Activated effector memory CD4-positive, alpha-beta T cell treated with Interleukin-2 at 50 U/mL for 16 hours (primary cell): ENCODE data around the gene HAUS7.

Source experiments
- DNase-seq: peaks from one replicate; pipeline ENCODE4 v3.0.0-alpha.2; 2020

The HAUS7 gene

DNA sequence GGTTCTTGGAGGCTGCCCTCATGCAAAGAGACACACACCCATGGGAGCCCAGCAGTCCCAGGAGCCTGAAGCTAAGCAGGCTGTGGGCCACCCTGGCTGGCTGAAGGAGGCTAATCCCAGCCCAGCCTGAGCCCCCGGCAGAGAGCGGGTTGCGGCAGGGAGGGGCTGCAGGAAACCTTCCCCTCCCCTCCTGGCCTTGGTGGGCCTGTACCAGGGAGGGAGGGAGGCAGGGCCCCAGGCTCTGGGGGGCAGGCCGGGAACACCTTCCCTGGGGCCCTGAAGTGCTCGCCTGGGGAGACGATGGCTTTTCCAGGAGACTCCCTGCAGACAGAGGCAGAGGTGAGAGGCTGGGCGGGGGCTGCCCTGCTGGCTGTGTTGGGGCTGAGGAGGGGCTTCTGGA lies 28.1 kb upstream of the HAUS7 start:
- no peak for DNase-seq

- DNase-seq = no peak
Measured at GRCh38 chrX:153496590-153496959, 26.2 kb upstream of the HAUS7 start.

DNA sequence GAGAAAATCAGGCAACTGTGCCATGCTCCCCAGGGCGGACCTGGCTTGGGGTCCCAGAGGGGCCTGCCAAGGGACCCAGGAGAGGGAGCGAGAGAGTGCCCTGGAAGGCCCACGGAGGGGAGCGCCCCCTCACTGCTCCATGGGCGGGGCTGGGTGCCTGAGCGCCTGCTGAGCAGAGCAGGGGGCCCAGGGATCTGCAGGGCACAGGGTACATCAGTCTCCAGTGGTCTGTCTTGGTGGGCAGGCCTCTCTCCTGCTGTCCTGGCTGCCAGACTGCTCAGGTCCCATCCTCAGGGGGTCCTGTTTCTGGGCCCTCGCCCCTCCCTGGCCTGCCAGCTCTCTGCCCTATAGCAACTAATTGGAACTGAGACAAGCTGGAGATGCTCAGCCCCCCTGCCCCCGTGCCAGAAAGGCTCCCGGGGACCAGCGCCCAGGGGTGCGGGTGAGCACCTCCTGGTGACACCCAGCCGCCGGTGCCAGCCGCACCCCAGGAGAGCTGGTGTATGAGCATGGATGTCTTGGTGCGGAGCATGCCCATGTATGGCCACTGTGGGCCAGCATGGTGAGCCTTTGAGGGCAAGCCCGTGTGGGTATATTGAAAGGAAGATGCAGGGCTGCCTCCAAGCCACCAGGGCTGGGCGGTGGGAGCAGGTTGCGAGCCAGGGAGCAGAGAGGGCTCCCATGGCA lies 25.7 kb upstream of the HAUS7 start:
- no peak for DNase-seq

GRCh38 chrX:153495362-153495751 lies 25.0 kb upstream of the HAUS7 start:
- no peak for DNase-seq

DNA sequence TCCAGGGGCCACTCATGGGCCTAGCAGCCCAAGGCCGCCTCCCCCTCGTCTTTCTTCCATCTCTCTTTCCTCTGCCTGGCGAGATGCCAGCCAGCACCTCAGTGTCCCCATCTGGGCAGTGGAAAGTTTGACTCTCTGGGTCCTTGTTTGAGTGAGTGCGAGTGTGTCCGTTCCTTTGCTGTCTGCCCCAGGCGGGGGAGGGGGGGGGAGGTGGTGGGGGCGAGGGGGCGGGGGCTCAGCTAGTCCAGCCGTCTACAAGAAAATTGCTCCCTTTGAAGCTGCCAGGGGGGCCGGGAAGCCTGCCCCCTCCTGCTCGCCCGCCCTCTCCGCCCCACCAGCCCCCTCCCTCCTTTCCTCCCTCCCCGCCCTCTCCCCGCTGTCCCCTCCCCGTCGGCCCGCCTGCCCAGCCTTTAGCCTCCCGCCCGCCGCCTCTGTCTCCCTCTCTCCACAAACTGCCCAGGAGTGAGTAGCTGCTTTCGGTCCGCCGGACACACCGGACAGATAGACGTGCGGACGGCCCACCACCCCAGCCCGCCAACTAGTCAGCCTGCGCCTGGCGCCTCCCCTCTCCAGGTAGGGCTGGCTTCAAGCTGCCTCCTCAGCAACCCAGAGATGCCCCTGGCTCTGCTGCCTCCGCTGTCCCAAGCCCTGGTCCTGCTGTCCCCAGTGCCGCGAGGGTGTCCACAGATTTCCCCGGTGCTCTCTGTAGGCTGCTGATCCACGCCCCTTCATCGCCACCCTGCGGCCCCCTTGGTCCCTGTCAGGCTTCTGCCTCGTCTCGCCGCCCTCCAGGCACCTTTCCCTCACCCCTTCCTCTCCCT lies 24.4 kb upstream of the HAUS7 start, which contains the start of gene BGN:
Gene BGN, plus strand, starts transcription at position 440 of the 821 bp plus-strand sequence. CDS start 9,652 bp downstream, outside the sequence.
- DNase-seq = no peak

GRCh38 chrX:153494061-153494460 lies 23.7 kb upstream of the HAUS7 start:
- DNase-seq = no peak

- no peak for DNase-seq
Measured at GRCh38 chrX:153493085-153493484, 22.7 kb upstream of the HAUS7 start.

- no peak for DNase-seq
Measured at GRCh38 chrX:153492543-153492942, 22.2 kb upstream of the HAUS7 start.

- no peak for DNase-seq
Measured at GRCh38 chrX:153491918-153492317, 21.5 kb upstream of the HAUS7 start.

DNA sequence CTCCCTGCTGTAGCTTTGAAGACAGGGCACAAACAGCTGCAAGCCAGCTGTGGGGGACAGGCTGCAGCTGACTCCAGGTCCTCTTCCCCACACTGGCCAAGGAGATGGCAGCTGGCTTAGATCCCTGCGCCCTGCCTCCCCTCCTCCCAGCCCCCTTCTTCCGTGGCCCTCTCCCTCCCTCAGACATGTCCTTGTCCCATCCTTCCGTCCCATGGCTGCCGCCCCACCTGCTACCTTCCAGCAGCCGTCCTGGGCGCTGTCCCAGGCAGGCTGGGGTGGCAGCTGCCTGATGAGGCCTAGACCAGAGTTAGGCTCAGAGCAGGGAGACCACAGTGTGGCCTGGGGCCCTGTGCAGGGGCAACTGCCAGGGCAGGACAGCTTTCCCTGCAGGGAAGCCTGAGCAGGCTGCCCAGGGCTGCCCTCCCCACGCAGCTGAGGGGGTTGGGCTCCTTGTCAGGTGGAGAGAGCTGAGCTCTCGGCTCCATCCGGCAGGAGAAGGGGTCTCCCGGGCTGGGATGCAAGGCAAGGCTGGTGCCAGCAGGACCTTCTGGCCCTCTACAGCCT lies 21.1 kb upstream of the HAUS7 start:
- DNase-seq = no peak

DNA sequence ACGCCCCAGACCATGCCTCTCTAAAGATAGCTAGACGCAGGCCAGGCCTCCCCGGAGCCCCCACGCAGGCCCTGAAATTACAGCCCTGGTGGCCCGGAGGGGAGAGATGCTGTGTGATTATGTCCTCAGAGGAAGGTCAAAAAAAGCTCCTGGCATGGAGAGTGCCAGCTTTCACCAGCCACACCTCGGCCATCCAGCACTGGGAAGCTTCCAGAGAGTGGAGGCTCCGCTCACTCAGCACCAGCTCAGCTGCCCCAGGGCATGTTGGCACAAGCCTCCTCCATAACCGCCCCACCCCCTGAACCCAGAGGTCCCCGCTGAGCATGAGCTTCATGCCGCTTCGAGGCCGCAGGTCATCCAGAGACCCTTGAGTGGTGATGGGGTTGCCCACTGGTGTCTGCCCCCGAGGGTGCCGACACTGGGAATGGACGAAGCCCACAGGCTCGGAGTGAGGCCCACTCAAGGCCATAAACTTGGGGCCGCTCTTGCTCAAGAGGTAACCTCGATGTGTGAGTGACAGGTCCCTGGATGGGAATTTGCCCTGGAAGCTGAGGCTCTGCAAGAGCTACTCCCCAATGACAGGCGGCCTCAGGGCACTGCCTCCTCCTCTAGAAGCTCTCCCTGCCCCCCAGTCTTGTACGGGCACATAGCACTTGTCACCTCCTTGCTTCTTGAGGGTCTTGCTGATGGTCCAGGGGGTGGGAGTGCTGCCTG lies 20.0 kb upstream of the HAUS7 start:
- no peak for DNase-seq

GRCh38 chrX:153488231-153488914 lies 18.0 kb upstream of the HAUS7 start:
- DNase-seq = no peak

DNA sequence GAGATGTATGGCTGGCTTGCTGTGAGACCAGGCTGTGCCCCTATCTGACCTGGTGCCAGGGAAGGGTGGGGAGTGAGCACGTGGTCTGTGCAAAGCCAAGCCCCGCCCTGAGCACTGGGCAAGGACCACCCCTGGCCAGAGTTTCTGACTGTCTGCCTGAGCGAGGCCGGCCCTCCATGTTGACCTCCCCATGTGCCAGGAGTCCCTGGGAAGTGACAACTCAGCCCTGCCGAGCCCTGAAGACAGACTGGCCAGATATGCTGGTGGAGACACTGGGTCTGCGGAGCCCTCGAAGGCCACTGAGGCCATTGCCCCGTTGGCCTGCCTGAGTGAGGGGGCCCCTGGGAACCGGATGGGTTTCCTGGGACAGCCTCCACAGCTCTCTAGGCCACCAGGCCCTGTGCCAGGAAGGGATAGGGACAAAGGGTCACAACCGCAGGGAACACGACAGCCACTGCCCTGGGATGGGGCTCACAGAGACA lies 17.3 kb upstream of the HAUS7 start:
- DNase-seq = no peak

GRCh38 chrX:153486171-153486570 lies 15.8 kb upstream of the HAUS7 start:
- no peak for DNase-seq

DNA sequence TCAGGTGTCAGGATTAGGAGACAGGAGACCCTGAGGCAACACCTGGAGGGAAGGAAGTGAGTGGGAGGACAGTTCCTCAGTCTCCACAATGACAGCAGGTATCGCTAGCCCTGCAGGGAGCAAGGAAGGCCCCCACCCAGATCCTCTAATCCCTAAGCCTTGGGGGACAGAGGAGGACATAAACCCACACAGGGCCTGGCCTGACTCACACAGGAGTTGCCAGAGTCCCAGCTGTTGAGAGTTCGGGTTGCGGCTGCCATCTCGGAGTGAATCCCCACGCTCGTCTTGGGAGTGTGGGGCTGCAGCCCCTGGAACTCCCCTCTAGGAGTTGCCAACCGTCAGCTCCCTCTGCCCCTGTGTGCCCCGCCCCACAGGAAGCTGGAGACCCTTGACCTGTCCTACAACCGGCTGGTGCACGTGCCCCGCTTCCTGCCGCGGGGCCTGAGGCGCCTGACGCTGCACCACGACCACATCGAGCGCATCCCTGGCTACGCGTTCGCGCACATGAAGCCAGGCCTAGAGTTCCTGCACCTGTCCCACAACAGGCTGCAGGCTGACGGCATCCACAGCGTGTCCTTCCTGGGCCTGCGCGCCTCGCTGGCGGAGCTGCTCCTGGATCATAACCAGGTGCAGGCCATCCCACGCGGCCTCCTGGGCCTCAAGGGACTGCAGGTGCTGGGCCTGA lies 15.2 kb upstream of the HAUS7 start:
- no peak for DNase-seq

DNA sequence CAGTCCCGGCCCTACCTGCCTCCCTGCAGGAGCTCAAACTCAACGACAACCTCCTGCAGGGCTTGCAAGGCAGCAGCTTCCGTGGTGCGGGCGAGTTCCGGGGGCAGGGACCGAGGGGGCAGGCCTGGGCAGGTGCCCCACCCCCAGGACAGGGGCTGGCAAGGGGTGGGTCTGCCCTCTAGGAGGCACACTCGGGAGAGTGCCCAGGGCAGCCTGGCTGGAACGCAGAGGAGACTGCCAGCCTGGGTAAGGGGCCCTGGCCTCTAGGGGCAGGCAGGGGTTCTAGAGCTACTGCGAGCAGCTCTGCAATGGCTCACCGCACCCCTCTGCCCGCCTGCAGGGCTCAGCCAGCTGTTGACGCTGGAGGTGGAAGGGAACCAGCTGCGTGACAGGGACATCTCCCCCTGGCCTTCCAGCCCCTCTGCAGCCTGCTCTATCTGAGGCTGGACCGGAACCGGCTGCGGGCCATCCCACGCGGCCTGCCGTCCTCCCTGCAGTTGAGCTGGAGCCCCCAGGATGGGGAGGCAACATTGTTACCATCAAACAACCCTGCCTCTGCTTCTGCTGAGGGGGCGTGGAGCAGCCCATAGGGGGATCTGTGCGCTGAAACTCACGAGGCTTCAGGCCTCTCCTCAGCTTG lies 12.1 kb upstream of the HAUS7 start:
- no peak for DNase-seq

- DNase-seq = no peak
Measured at GRCh38 chrX:153481043-153481442, 10.7 kb upstream of the HAUS7 start.

- no peak for DNase-seq
Measured at GRCh38 chrX:153478746-153479145, 8.4 kb upstream of the HAUS7 start.

GRCh38 chrX:153477901-153478300 lies 7.5 kb upstream of the HAUS7 start:
- no peak for DNase-seq

- no peak for DNase-seq
Measured at GRCh38 chrX:153477364-153477857, 7.0 kb upstream of the HAUS7 start.

- no peak for DNase-seq
Measured at GRCh38 chrX:153476666-153477363, 6.4 kb upstream of the HAUS7 start.
